ENCODE results near the gene LMF1. TPM values are rescaled to one million over a fixed set of nuclear protein-coding genes. Genes with fewer than 3 reads are reported as not detected.

The LMF1 gene
- total and polyA plus RNA-seq, 2 of the 8 experiments (the other 6 are each of a cell fraction or from before 2014, with no cell fraction given), result 3.5 to 9.1 TPM

- FAIRE-seq, result no peak
- 88% methylated on average over 18 of the region's 18 CpGs; no CpG with 5 or more reads in 1 of the 2 experiments for WGBS, 2 experiments (ENCODE audit: extremely low coverage in 1 of 2, insufficient coverage in 1 of 2, insufficient read length in 1 of 2, insufficient replicate concordance in 2 of 2, low coverage in 1 of 2, low lambda C conversion rate in 2 of 2, missing lambda C conversion rate in 1 of 2)
Observed at GRCh38 chr16:920717-921116, 50.1 kb downstream of the LMF1 start.

More at GRCh38 chr16:920717-921116, 50.1 kb downstream of the LMF1 start:
- Histone ChIP-seq H3K18ac (ENCODE audit: extremely low read depth, low read length) (no peak overlapping the region), H3K14ac (ENCODE audit: insufficient read length) (no peak overlapping the region), H4K8ac (ENCODE audit: extremely low read depth, insufficient read depth, low read length) (no peak overlapping the region), H2BK12ac (ENCODE audit: low read depth, low read length) (no peak overlapping the region), H2BK20ac (ENCODE audit: low read length) (no peak overlapping the region), H4K5ac (ENCODE audit: insufficient read length, low read depth, low read length) (no peak overlapping the region), H4K20me1 (replicated peaks in 1 of 2; ENCODE audit: control insufficient read depth in 1 of 2, insufficient read depth in 2 of 2, low read length in 2 of 2) (no peaks in the 10 kb centered on the region), H2BK5ac (ENCODE audit: low read depth, low read length) (no peak overlapping the region), H2BK15ac (ENCODE audit: low read length) (no peak overlapping the region), H3K79me2 (ENCODE audit: control insufficient read depth in 1 of 2, insufficient read depth in 2 of 2, low read length in 2 of 2) (no peaks in the 10 kb centered on the region), H3K4me2 (ENCODE audit: insufficient read depth in 1 of 2, low read depth in 2 of 2, low read length in 2 of 2) (no peak overlapping the region), H3K9me3 (ENCODE audit: insufficient read depth in 2 of 2, low read depth in 1 of 2, low read length in 1 of 2) (peaks cover 26 to 71% of the 10 kb centered on the region in 2 experiments), H3K56ac (replicated peaks; ENCODE audit: insufficient read length, low read depth, low read length) (no peak overlapping the region), H3K4ac (replicated peaks; ENCODE audit: insufficient read length, low read depth, low read length) (no peak overlapping the region), H3K27ac (ENCODE audit: low read depth, low read length) (no peak overlapping the region), H2BK120ac (replicated peaks; ENCODE audit: low read depth, low read length) (no peak overlapping the region), H3K36me3 (ENCODE audit: control insufficient read depth in 2 of 4, insufficient read depth in 4 of 4, low read length in 3 of 4) (no peaks in the 10 kb centered on the region), H3K23ac (ENCODE audit: insufficient read length) (no peak overlapping the region), H4K91ac (replicated peaks; ENCODE audit: insufficient read length, low read length) (no peak overlapping the region), H3K4me3 (ENCODE audit: extremely low read depth in 1 of 4, insufficient read depth in 2 of 4, low read depth in 3 of 4, low read length in 4 of 4) (no peak overlapping the region), H3K79me1 (ENCODE audit: low read depth, low read length) (peaks cover 2% of the 10 kb centered on the region; the same call in 1 of the 2 replicates), H2AK5ac (ENCODE audit: low read depth, low read length) (no peak overlapping the region), H3K4me1 (replicated peaks in 1 of 4; ENCODE audit: control insufficient read depth in 3 of 4, insufficient read depth in 4 of 4, low read length in 3 of 4) (no peaks in the 10 kb centered on the region; a peak in 1 of 7 replicates), H3K23me2 (ENCODE audit: low read depth, low read length) (no peaks in the 10 kb centered on the region), H3K9ac (replicated peaks in 1 of 4; ENCODE audit: extremely low read depth in 1 of 4, low read depth in 3 of 4, low read length in 3 of 4) (no peak overlapping the region), H2AFZ (ENCODE audit: low read length) (no peak overlapping the region), H3K27me3 (replicated peaks in 1 of 4; ENCODE audit: control insufficient read depth in 3 of 4, extremely low read depth in 1 of 4, insufficient read depth in 3 of 4, low read length in 3 of 4) (no peaks in the 10 kb centered on the region)
- ChIA-PET CTCF (ENCODE audit: partially characterized antibody) (no interaction called here), POLR2A (ENCODE audit: partially characterized antibody) (no interaction called here)
- no peak for DNase-seq (ENCODE audit: low read depth in 1 of 2, low spot score in 2 of 2)
- no peak for TF ChIP-seq TBP (IDR thresholded peaks at IDR 0.05; ENCODE audit: low read depth, low read length)
- no peak for TF ChIP-seq SRF (IDR thresholded peaks at IDR 0.05; ENCODE audit: low read depth, low read length)
- TF ChIP-seq BACH1 (IDR thresholded peaks at IDR 0.05; ENCODE audit: low read length), result no peak
- no peak for TF ChIP-seq RBBP5 (IDR thresholded peaks at IDR 0.05; ENCODE audit: borderline replicate concordance, low read depth, low read length)
- no peak for TF ChIP-seq POLR2AphosphoS5 (IDR thresholded peaks at IDR 0.05; ENCODE audit: low read depth, low read length)
- TF ChIP-seq RNF2 (IDR thresholded peaks at IDR 0.05; ENCODE audit: borderline replicate concordance, low read depth, low read length, missing control alignments, poor library complexity, severe bottlenecking), result no peak
- TF ChIP-seq HDAC2 (IDR thresholded peaks at IDR 0.05; ENCODE audit: borderline replicate concordance in 1 of 2, low read depth in 2 of 2, low read length in 2 of 2), result no peak
- TF ChIP-seq CHD1 (IDR thresholded peaks at IDR 0.05; ENCODE audit: low read depth, low read length), result no peak
- TF ChIP-seq SAP30 (IDR thresholded peaks at IDR 0.05; ENCODE audit: insufficient read depth, insufficient replicate concordance, low read length), result no peak
- TF ChIP-seq HDAC6 (IDR thresholded peaks at IDR 0.05; ENCODE audit: low read depth, low read length), result no peak
- TF ChIP-seq MAFK (IDR thresholded peaks at IDR 0.05; ENCODE audit: low read depth, low read length), result no peak
- no peak for TF ChIP-seq RFX5 (IDR thresholded peaks at IDR 0.05; ENCODE audit: borderline replicate concordance, low read depth, low read length)

Measured in H1 (cell line).